H9 (cell line): ENCODE data around the gene IL1A. TPM values are rescaled to one million over a fixed set of nuclear protein-coding genes. Genes with fewer than 3 reads are reported as not detected.

Experiments used
- DNase-seq: peaks from one replicate; pipeline ENCODE4 v3.0.0-alpha.2; 2017
- H2AFZ ChIP-seq: one replicate; pipeline ENCODE4 v1.6.1; 2013; ENCODE audit warnings: mild to moderate bottlenecking, low read length, control low read depth, moderate library complexity
- H2AK5ac ChIP-seq: 2 replicates; pipeline ENCODE4 v1.6.1; 2013; ENCODE audit warnings: low read length, control low read depth, mixed read lengths; ENCODE audit not compliant: insufficient read length
- H2BK120ac ChIP-seq: one replicate; pipeline ENCODE4 v1.6.1; 2013; ENCODE audit warnings: low read depth, mild to moderate bottlenecking, low read length, control low read depth, inconsistent platforms; ENCODE audit not compliant: poor library complexity, severe bottlenecking
- H2BK12ac ChIP-seq: 2 replicates; pipeline ENCODE4 v1.6.1; 2013; ENCODE audit warnings: low read length, control low read depth, mixed read lengths, low read depth; ENCODE audit not compliant: insufficient read length
- H2BK15ac ChIP-seq: 2 replicates; pipeline ENCODE4 v1.6.1; 2013; ENCODE audit warnings: low read depth, low read length, control low read depth
- H2BK20ac ChIP-seq: one replicate; pipeline ENCODE4 v1.6.1; 2013; ENCODE audit warnings: low read depth, mild to moderate bottlenecking, low read length, control low read depth, inconsistent platforms; ENCODE audit not compliant: poor library complexity, severe bottlenecking
- H2BK5ac ChIP-seq: 2 replicates; pipeline ENCODE4 v1.6.1; 2013; ENCODE audit warnings: low read length, control low read depth, mixed read lengths; ENCODE audit not compliant: insufficient read length
- H3K14ac ChIP-seq: 2 replicates; pipeline ENCODE4 v1.6.1; 2013; ENCODE audit warnings: low read length, control low read depth; ENCODE audit not compliant: insufficient read depth
- H3K18ac ChIP-seq: 2 replicates; pipeline ENCODE4 v1.6.1; 2013; ENCODE audit warnings: low read depth, mild to moderate bottlenecking, mixed read lengths, low read length, control low read depth; ENCODE audit not compliant: insufficient read length
- H3K23ac ChIP-seq: 2 replicates; pipeline ENCODE4 v1.6.1; 2013; ENCODE audit warnings: low read length, control low read depth, mixed read lengths, low read depth; ENCODE audit not compliant: insufficient read length
- H3K23me2 ChIP-seq: 2 replicates; pipeline ENCODE4 v1.6.1; 2013; ENCODE audit warnings: low read depth, mild to moderate bottlenecking, mixed read lengths, low read length, control low read depth; ENCODE audit not compliant: insufficient read length, poor library complexity, severe bottlenecking
- H3K27ac ChIP-seq: 2 replicates; pipeline ENCODE4 v1.5.1; 2013; ENCODE audit warnings: low read length, control low read depth, mixed read lengths, low read depth; ENCODE audit not compliant: insufficient read length
- H3K27me3 ChIP-seq: 2 replicates; pipeline ENCODE4 v1.6.1; 2013; ENCODE audit warnings: low read length, control low read depth, inconsistent platforms; ENCODE audit not compliant: insufficient read depth
- H3K4ac ChIP-seq: 2 replicates; pipeline ENCODE4 v1.6.1; 2013; ENCODE audit warnings: low read depth, mild to moderate bottlenecking, control low read depth, inconsistent platforms, low read length, moderate library complexity
- H3K4me1 ChIP-seq: 2 replicates; pipeline ENCODE4 v1.6.1; 2013; ENCODE audit warnings: low read length, control low read depth, inconsistent platforms; ENCODE audit not compliant: insufficient read depth
- H3K4me2 ChIP-seq: 2 replicates; pipeline ENCODE4 v1.6.1; 2013; ENCODE audit warnings: low read length, control low read depth, mixed read lengths; ENCODE audit not compliant: insufficient read length, insufficient read depth
- H3K56ac ChIP-seq: 2 replicates; pipeline ENCODE4 v1.6.1; 2013; ENCODE audit warnings: low read depth, mild to moderate bottlenecking, mixed read lengths, low read length, control low read depth; ENCODE audit not compliant: insufficient read length
- H3K79me1 ChIP-seq: 2 replicates; pipeline ENCODE4 v1.6.1; 2013; ENCODE audit warnings: low read depth, mild to moderate bottlenecking, moderate library complexity, low read length, control low read depth, inconsistent platforms; ENCODE audit not compliant: insufficient read depth, poor library complexity, severe bottlenecking
- H3K79me2 ChIP-seq: 2 replicates; pipeline ENCODE4 v1.6.1; 2013; ENCODE audit warnings: low read length, control low read depth, inconsistent platforms; ENCODE audit not compliant: insufficient read depth
- H3K9ac ChIP-seq: 2 replicates; pipeline ENCODE4 v1.6.1; 2013; ENCODE audit warnings: low read length, control low read depth, mixed read lengths; ENCODE audit not compliant: insufficient read length; ENCODE audit errors: extremely low read depth
- H3K9me3 ChIP-seq: one replicate; pipeline ENCODE4 v1.6.1; 2013; ENCODE audit warnings: low read depth, low read length, inconsistent platforms; ENCODE audit not compliant: control insufficient read depth
- H3T11ph ChIP-seq: one replicate; pipeline ENCODE4 v1.6.1; 2013; ENCODE audit warnings: mild to moderate bottlenecking, low read length, control low read depth, inconsistent platforms
- H4K20me1 ChIP-seq: one replicate; pipeline ENCODE4 v1.6.1; 2013; ENCODE audit not compliant: control insufficient read depth, insufficient read length, insufficient read depth
- H4K5ac ChIP-seq: 2 replicates; pipeline ENCODE4 v1.6.1; 2013; ENCODE audit warnings: low read depth, mild to moderate bottlenecking, mixed read lengths, low read length, control low read depth; ENCODE audit not compliant: insufficient read length
- H4K8ac ChIP-seq: replicated peaks from 2 replicates; pipeline ENCODE4 v1.6.1; 2013; ENCODE audit warnings: low read length, control low read depth, mixed read lengths, low read depth; ENCODE audit not compliant: insufficient read length
- H4K91ac ChIP-seq: 2 replicates; pipeline ENCODE4 v1.6.1; 2013; ENCODE audit warnings: low read depth, mild to moderate bottlenecking, moderate library complexity, mixed read lengths, low read length, control low read depth; ENCODE audit not compliant: insufficient read length
- H3K27ac Mint-ChIP-seq, 3 experiments: 2 replicates in 2 of 3; 3 replicates in 1 of 3; pipeline ENCODE4 v1.8.0; 2020 to 2021; ENCODE audit warnings: mixed read lengths in 3 of 3, mild to moderate bottlenecking in 1 of 3, moderate library complexity in 1 of 3
- H3K27me3 Mint-ChIP-seq: 2 replicates; pipeline ENCODE4 v1.8.0; 2021; ENCODE audit warnings: low read depth, mild to moderate bottlenecking, moderate library complexity, mixed read lengths
- H3K36me3 Mint-ChIP-seq, 3 experiments: 2 replicates in 2 of 3; 3 replicates in 1 of 3; pipeline ENCODE4 v1.8.0; 2020 to 2021; ENCODE audit warnings: low read depth in 3 of 3, mixed read lengths in 3 of 3; ENCODE audit not compliant: insufficient read depth in 1 of 3
- H3K4me1 Mint-ChIP-seq, 2 experiments: 2 replicates each; pipeline ENCODE4 v1.8.0; 2020; ENCODE audit warnings: mixed read lengths in 2 of 2
- H3K4me3 Mint-ChIP-seq, 2 experiments: 2 replicates in 1 of 2; 3 replicates in 1 of 2; pipeline ENCODE4 v1.8.0; 2020 to 2021; ENCODE audit warnings: mild to moderate bottlenecking in 2 of 2, mixed read lengths in 2 of 2, moderate library complexity in 1 of 2
- H3K9me3 Mint-ChIP-seq, 2 experiments: 2 replicates in 1 of 2; 3 replicates in 1 of 2; pipeline ENCODE4 v1.8.0; 2020; ENCODE audit warnings: mild to moderate bottlenecking in 2 of 2, mixed read lengths in 2 of 2, moderate library complexity in 1 of 2
- WGBS: extraction: QIAGEN DNeasy Blood & Tissue Kit; methylation state at CpG from one replicate; pipeline ENCODE4 v1.1.7; 2013; ENCODE audit warnings: missing lambda C conversion rate, low lambda C conversion rate, mixed read lengths; ENCODE audit not compliant: insufficient read length; ENCODE audit errors: extremely low coverage; 5-methylcytosine and 5-hydroxymethylcytosine counted together
- total RNA-seq: library from RNA; stranded (reverse); gene quantifications from 2 replicates; pipeline ENCODE4 v1.2.1, GENCODE V29; 2021
- TF ChIP-seq, protein P1 (sequence below): fragments of 200-600 bp; sonication (generic); conservative IDR thresholded peaks from 3 replicates; pipeline ENCODE4 v1.8.0; 2021; ENCODE audit warnings: antibody characterized with exemption, mild to moderate bottlenecking

IL1A gene
- total RNA-seq, 1 experiment from 2014 or later = 0.35 TPM

DNA sequence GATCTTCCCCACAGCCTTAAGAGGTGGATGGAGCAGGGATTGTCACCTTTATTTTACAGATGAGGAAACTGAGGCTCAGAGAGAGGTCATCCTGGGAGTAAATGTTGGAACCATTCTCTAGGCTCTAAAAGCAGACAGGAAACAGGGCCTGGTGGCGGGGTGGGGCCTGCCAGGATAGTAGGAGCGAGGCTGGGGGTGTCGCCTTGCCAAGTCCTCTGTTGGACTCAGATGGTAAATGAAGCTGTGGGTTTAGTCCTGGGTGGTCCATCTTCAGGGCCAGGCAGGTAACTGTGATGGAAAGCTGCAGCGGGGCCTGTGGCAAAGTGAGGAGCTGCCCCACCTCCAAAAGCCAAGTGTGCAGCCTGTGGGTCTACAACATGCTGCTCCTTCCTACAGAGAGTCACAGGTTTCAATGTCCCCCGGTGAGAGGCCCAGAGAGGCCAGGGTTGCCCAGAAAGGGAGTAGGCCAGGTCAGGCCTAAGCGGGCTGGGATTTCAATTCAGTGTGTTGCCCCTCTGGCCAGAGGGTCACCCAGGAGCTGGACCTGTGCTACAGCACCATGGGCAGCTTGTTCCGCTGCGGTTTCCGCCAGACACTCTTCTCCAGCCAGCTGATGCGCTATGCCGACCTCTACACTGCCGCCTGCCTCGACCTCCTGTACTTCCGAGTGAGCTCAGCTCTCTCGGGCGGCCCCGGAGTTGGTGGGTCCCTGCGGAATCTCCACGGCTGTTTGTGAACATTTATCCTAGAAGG, 56.8 kb downstream of the IL1A start:
- H3K27me3 ChIP-seq = no peaks in the 10 kb centered on the region
- no peaks in the 10 kb centered on the region for H3K4me1 ChIP-seq
- H4K20me1 ChIP-seq = no peaks in the 10 kb centered on the region
- no peaks in the 10 kb centered on the region for H3K23me2 ChIP-seq
- no peak overlapping the region for H2BK5ac ChIP-seq
- no peaks in the 10 kb centered on the region for H3K9me3 ChIP-seq
- H3K4me1 Mint-ChIP-seq = peaks cover 6 to 10% of the 10 kb centered on the region in 2 experiments; a peak in 2 of 4 replicates
- no peak overlapping the region for H2BK120ac ChIP-seq
- H3T11ph ChIP-seq = no peak overlapping the region
- H2AFZ ChIP-seq = no peak overlapping the region
- no peak overlapping the region for H2BK20ac ChIP-seq
- H2AK5ac ChIP-seq = no peak overlapping the region
- H3K79me1 ChIP-seq = no peaks in the 10 kb centered on the region
- H4K5ac ChIP-seq = no peak overlapping the region
- peak overlapping the region; percentile 35 for H4K91ac ChIP-seq
- no peak overlapping the region for H3K27ac Mint-ChIP-seq
- H3K79me2 ChIP-seq = no peaks in the 10 kb centered on the region
- H3K4ac ChIP-seq = no peak overlapping the region
- H3K27ac ChIP-seq = no peak overlapping the region
- H2BK15ac ChIP-seq = no peak overlapping the region
- H3K36me3 Mint-ChIP-seq = no peaks in the 10 kb centered on the region; a peak in 1 of 7 replicates
- no peak overlapping the region for H3K18ac ChIP-seq
- no peak overlapping the region for H3K23ac ChIP-seq
- no peak for DNase-seq
- no CpG with 5 or more reads among the region's 19 CpGs for WGBS
- H2BK12ac ChIP-seq = no peak overlapping the region
- no peaks in the 10 kb centered on the region for H3K9me3 Mint-ChIP-seq
- TF ChIP-seq, protein P1, sequence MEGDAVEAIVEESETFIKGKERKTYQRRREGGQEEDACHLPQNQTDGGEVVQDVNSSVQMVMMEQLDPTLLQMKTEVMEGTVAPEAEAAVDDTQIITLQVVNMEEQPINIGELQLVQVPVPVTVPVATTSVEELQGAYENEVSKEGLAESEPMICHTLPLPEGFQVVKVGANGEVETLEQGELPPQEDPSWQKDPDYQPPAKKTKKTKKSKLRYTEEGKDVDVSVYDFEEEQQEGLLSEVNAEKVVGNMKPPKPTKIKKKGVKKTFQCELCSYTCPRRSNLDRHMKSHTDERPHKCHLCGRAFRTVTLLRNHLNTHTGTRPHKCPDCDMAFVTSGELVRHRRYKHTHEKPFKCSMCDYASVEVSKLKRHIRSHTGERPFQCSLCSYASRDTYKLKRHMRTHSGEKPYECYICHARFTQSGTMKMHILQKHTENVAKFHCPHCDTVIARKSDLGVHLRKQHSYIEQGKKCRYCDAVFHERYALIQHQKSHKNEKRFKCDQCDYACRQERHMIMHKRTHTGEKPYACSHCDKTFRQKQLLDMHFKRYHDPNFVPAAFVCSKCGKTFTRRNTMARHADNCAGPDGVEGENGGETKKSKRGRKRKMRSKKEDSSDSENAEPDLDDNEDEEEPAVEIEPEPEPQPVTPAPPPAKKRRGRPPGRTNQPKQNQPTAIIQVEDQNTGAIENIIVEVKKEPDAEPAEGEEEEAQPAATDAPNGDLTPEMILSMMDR = no peak
- no peak overlapping the region for H3K9ac ChIP-seq
- H3K4me2 ChIP-seq = no peak overlapping the region
- no peaks in the 10 kb centered on the region for H3K27me3 Mint-ChIP-seq
- no peak overlapping the region for H4K8ac ChIP-seq
- no peak overlapping the region for H3K56ac ChIP-seq
- H3K14ac ChIP-seq = no peak overlapping the region
- H3K4me3 Mint-ChIP-seq = no peak overlapping the region
